ENCODE measurements around the gene CACNA2D1.

CACNA2D1 gene

DNA sequence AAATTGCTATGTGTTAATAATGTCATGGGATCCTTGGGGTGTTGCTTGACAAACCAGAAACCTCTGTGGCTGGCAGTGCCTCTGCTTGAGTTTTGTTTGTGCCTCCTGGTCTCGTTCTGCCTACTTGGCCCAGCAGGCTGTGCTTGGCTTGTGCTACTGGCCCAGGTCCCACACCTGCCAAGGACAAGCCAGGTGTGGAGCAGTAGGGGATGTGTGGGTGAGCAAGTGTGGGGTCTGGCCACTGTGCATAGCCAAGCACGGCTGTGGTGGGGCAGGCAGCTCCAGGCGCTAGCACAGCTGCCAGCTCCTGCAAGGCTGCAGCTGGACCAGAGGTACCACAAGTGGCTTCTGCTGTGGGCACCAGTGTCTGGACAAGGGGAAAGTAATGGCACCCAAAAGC, 524.1 kb downstream of the CACNA2D1 start:
- no peak for DNase-seq (ENCODE audit: extremely low read depth, insufficient read length)
- TF ChIP-seq, protein P1, sequence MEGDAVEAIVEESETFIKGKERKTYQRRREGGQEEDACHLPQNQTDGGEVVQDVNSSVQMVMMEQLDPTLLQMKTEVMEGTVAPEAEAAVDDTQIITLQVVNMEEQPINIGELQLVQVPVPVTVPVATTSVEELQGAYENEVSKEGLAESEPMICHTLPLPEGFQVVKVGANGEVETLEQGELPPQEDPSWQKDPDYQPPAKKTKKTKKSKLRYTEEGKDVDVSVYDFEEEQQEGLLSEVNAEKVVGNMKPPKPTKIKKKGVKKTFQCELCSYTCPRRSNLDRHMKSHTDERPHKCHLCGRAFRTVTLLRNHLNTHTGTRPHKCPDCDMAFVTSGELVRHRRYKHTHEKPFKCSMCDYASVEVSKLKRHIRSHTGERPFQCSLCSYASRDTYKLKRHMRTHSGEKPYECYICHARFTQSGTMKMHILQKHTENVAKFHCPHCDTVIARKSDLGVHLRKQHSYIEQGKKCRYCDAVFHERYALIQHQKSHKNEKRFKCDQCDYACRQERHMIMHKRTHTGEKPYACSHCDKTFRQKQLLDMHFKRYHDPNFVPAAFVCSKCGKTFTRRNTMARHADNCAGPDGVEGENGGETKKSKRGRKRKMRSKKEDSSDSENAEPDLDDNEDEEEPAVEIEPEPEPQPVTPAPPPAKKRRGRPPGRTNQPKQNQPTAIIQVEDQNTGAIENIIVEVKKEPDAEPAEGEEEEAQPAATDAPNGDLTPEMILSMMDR (IDR thresholded peaks at IDR 0.05; ENCODE audit: insufficient read depth, low read length, poor library complexity, severe bottlenecking), result no peak
- H3K4me3 ChIP-seq (replicated peaks; ENCODE audit: low read depth, low read length), result no peak overlapping the region
- no peaks in the 10 kb centered on the region for H3K27me3 ChIP-seq (replicated peaks; ENCODE audit: control insufficient read depth, insufficient read depth, low read length)
- H3K36me3 ChIP-seq (ENCODE audit: control insufficient read depth, insufficient read depth, low read length), result no peaks in the 10 kb centered on the region

DNA sequence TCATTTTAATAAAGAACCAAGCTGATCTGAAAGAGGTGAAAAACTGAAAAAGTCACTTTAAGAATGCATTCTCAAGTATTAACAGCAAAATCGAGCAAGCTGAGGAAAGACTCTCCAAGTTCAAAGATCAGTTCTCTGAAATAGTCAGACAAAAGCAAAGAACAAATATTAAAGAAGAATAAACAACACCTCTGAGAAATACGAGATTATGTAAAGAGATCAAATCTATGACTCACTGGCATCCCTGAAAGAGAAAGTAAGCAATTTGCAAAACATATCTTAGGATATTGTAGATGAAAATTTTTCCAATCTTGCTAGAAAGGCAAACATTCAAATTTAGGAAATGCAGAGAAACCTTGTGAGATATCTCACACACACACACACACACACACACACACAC, 535.4 kb downstream of the CACNA2D1 start:
- no peak for DNase-seq (ENCODE audit: extremely low read depth, insufficient read length)

DNA sequence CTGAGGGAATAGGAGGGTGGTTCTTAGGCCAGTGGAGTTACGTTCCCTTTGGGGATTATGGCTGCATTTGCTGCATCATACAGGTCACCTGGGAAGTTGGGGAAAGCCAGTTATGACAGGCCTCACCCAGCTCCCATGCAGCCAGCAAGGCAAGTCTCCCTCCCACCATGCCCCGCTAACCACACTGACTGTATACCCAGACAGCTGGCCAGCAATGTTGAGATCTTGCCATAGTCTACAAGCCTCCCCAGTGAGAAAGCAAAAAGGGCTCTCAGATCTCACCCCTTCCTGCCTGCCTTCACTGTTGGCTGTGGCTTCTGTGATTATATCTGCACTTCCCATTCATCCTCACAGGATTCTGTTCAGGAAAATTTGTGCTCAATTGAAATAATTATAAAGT, 540.5 kb downstream of the CACNA2D1 start:
- DNase-seq (ENCODE audit: extremely low read depth, insufficient read length), result no peak
- no peak overlapping the region for H3K4me3 ChIP-seq (replicated peaks; ENCODE audit: low read depth, low read length)
- no peaks in the 10 kb centered on the region for H3K36me3 ChIP-seq (ENCODE audit: control insufficient read depth, insufficient read depth, low read length)
- TF ChIP-seq, protein P1 (IDR thresholded peaks at IDR 0.05; ENCODE audit: insufficient read depth, low read length, poor library complexity, severe bottlenecking), result no peak
- no peaks in the 10 kb centered on the region for H3K27me3 ChIP-seq (replicated peaks; ENCODE audit: control insufficient read depth, insufficient read depth, low read length)

More for the DNA sequence above, 535.4 kb downstream of the CACNA2D1 start:
- TF ChIP-seq, protein P1 (IDR thresholded peaks at IDR 0.05; ENCODE audit: insufficient read depth, low read length, poor library complexity, severe bottlenecking), result no peak
- Histone ChIP-seq H3K4me3 (replicated peaks; ENCODE audit: low read depth, low read length) (no peak overlapping the region), H3K36me3 (ENCODE audit: control insufficient read depth, insufficient read depth, low read length) (no peaks in the 10 kb centered on the region), H3K27me3 (replicated peaks; ENCODE audit: control insufficient read depth, insufficient read depth, low read length) (no peaks in the 10 kb centered on the region)

DNA sequence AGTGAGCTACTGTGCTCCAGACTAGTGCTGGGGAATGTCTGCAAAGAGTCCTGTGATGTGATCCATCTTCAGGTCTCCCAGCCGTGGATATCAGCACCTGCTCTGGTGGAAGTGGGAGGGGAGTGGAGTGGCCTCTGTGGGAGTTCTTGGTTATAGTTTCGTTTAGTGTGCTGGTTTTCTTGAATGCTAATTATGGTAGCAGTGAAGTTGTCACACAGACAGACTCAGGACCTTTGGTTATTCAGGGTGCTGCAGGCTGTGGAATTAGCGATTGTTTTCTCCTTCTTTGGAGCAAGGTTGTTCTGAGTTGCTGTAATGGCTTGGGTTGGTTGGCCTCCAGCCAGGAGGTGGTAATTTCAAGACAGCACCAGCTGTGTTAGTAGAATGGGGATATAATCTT, 541.0 kb downstream of the CACNA2D1 start:
- Histone ChIP-seq H3K27me3 (replicated peaks; ENCODE audit: control insufficient read depth, insufficient read depth, low read length) (no peaks in the 10 kb centered on the region), H3K4me3 (replicated peaks; ENCODE audit: low read depth, low read length) (no peak overlapping the region), H3K36me3 (ENCODE audit: control insufficient read depth, insufficient read depth, low read length) (no peaks in the 10 kb centered on the region)
- TF ChIP-seq, protein P1 (IDR thresholded peaks at IDR 0.05; ENCODE audit: insufficient read depth, low read length, poor library complexity, severe bottlenecking), result no peak
- DNase-seq (ENCODE audit: extremely low read depth, insufficient read length), result no peak

Data from GM06990 (cell line).